Measurements from ENCODE around the gene APBB3.
"Not testable (repeated sequence)": the region's sequence is repeated elsewhere in the genome, so short reads cannot be mapped to it uniquely, and the experiment has no call there.

The APBB3 gene

GRCh38 chr5:140564196-140565023 lies at the start of gene APBB3, which contains the start of gene SLC35A4:
APBB3 (minus strand) TSS chr5:140564598; CDS start chr5:140564245, 353 bp downstream.
SLC35A4 (plus strand) TSS chr5:140564828; CDS start chr5:140567170, 2,342 bp downstream.
- peak; percentile 96 for DNase-seq

- no peak for DNase-seq
These were observed 46.7 kb upstream of the APBB3 start for GRCh38 chr5:140611020-140611521.

- no peak for DNase-seq
These were observed 44.7 kb upstream of the APBB3 start for GRCh38 chr5:140609126-140609525.

- no peak for DNase-seq
These were observed 44.3 kb upstream of the APBB3 start for GRCh38 chr5:140608722-140609121.

- DNase-seq, result no peak
These were observed 42.6 kb upstream of the APBB3 start for GRCh38 chr5:140607031-140607430.

GRCh38 chr5:140605879-140606278 lies 41.5 kb upstream of the APBB3 start:
- no peak for DNase-seq

- DNase-seq, result no peak
These were observed 39.3 kb upstream of the APBB3 start for GRCh38 chr5:140603734-140604133.

- not testable (repeated sequence) for DNase-seq
These were observed 39.0 kb upstream of the APBB3 start for GRCh38 chr5:140603446-140603698.

GRCh38 chr5:140602147-140602546 lies 37.7 kb upstream of the APBB3 start:
- DNase-seq, result no peak

- DNase-seq, result no peak
These were observed 35.7 kb upstream of the APBB3 start for GRCh38 chr5:140600096-140600495.

GRCh38 chr5:140598836-140599235 lies 34.4 kb upstream of the APBB3 start:
- no peak for DNase-seq

GRCh38 chr5:140596321-140596741 lies 31.9 kb upstream of the APBB3 start:
- DNase-seq, result no peak

- no peak for DNase-seq
These were observed 31.3 kb upstream of the APBB3 start for GRCh38 chr5:140595538-140596300.

GRCh38 chr5:140594169-140594568 lies 29.8 kb upstream of the APBB3 start:
- DNase-seq, result no peak

GRCh38 chr5:140593070-140593469 lies 28.7 kb upstream of the APBB3 start:
- not testable (repeated sequence) for DNase-seq

GRCh38 chr5:140591747-140592372 lies 27.5 kb upstream of the APBB3 start:
- no peak for DNase-seq

- DNase-seq, result no peak
These were observed 26.5 kb upstream of the APBB3 start for GRCh38 chr5:140590861-140591260.

GRCh38 chr5:140588311-140589070 lies 24.1 kb upstream of the APBB3 start:
- DNase-seq, result no peak

- DNase-seq, result no peak
These were observed 23.1 kb upstream of the APBB3 start for GRCh38 chr5:140587495-140587894.

- not testable (repeated sequence) for DNase-seq
These were observed 14.9 kb upstream of the APBB3 start for GRCh38 chr5:140579188-140579747.

- no peak for DNase-seq
These were observed 12.4 kb upstream of the APBB3 start for GRCh38 chr5:140576776-140577201.

- DNase-seq, result no peak
These were observed 10.9 kb upstream of the APBB3 start for GRCh38 chr5:140575309-140575708.

Measured in right forelimb (tissue), 1 donor.